Testis (tissue), 2 donors: ENCODE data around the gene GALNT7.

Experiments
- CTCF ChIP-seq, 3 experiments: fragments of 450-650 bp in 2 of 3; fragments of 200-600 bp in 1 of 3; sonication (generic) in 1 of 3; IDR thresholded peaks; one replicate each; pipeline ENCODE4 v1.5.1; 2016 to 2019; ENCODE audit warnings: antibody characterized with exemption in 3 of 3, mild to moderate bottlenecking in 2 of 3, moderate library complexity in 1 of 3
- POLR2A ChIP-seq: fragments of 450-650 bp; IDR thresholded peaks from one replicate; pipeline ENCODE4 v1.6.1; 2017; ENCODE audit warnings: antibody characterized with exemption, mild to moderate bottlenecking, moderate library complexity

DNA sequence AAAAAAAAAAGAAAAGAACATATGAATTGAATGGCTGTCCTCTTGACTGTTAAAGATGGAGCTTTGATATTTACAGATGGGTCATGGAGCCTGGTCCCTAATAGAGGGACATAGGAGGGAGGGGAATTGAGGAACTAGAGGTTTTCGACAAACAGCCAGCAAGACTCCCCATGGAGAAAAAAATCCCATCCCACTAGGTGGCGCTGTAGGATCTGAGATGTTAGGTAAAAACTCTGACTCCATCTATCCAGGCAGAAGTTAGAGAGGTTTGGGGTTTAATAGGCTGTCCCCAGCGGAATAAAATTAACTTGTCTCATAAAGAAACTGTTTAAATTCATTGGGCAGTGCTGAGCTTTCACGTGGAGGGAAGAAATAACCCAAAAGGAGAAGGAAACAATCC is 119.7 kb downstream of the GALNT7 start:
- TF ChIP-seq POLR2A = no peak
- peak; percentile 32 to 65 (median 58) for TF ChIP-seq CTCF (IDR thresholded peaks at IDR 0.05)
